Keratinocyte (primary cell): ENCODE measurements around the gene CACNA1C. TPM values are rescaled to one million over a fixed set of nuclear protein-coding genes. Genes with fewer than 3 reads are reported as not detected.
"Not testable (repeated sequence)": the region's sequence is repeated elsewhere in the genome, so short reads cannot be mapped to it uniquely, and the experiment has no call there.

Experiments used
- DNase-seq: peaks from one replicate; pipeline ENCODE4 v3.0.0-alpha.2; 2011; ENCODE audit warnings: low read depth, missing footprints, low spot score
- FAIRE-seq: peaks from 2 replicates; lab custom pipeline; 2011; peaks lifted over from hg19 to GRCh38; lab: Jason Lieb, UNC
- H2AFZ ChIP-seq: 2 replicates; pipeline ENCODE4 v1.6.0; 2012; ENCODE audit warnings: low read length, control low read depth, inconsistent platforms; ENCODE audit not compliant: control insufficient read depth
- H3K27ac ChIP-seq: 2 replicates; pipeline ENCODE4 v1.5.1; 2011; ENCODE audit warnings: low read length; ENCODE audit not compliant: control insufficient read depth, insufficient read depth
- H3K27me3 ChIP-seq: 3 replicates; pipeline ENCODE4 v1.6.0; 2011; ENCODE audit warnings: low read length; ENCODE audit not compliant: control insufficient read depth, insufficient read depth; ENCODE audit errors: extremely low read depth
- H3K36me3 ChIP-seq, 2 experiments: 2 replicates in 1 of 2; 3 replicates in 1 of 2; pipeline ENCODE4 v1.5.1; 2011; ENCODE audit warnings: low read length in 2 of 2, mild to moderate bottlenecking in 1 of 2; ENCODE audit not compliant: control insufficient read depth in 2 of 2, insufficient read depth in 2 of 2; ENCODE audit errors: extremely low read depth in 1 of 2
- H3K4me1 ChIP-seq: 3 replicates; pipeline ENCODE4 v1.5.1; 2011; ENCODE audit warnings: low read length; ENCODE audit not compliant: control insufficient read depth, insufficient read depth; ENCODE audit errors: extremely low read depth
- H3K4me2 ChIP-seq: 3 replicates; pipeline ENCODE4 v1.6.0; 2011; ENCODE audit warnings: low read depth, low read length; ENCODE audit not compliant: control insufficient read depth, insufficient read depth; ENCODE audit errors: extremely low read depth
- H3K4me3 ChIP-seq, 3 experiments: fragments of 200-600 bp in 1 of 3; sonication (generic) in 1 of 3; 2 replicates in 2 of 3; 3 replicates in 1 of 3; pipeline ENCODE4 v1.5.1; 2011 to 2016; ENCODE audit warnings: low read length in 3 of 3, mild to moderate bottlenecking in 3 of 3, control low read depth in 2 of 3, inconsistent platforms in 1 of 3, low read depth in 1 of 3, mixed read lengths in 1 of 3, mixed run types in 1 of 3, moderate library complexity in 1 of 3; ENCODE audit not compliant: control insufficient read depth in 2 of 3, insufficient read depth in 2 of 3; ENCODE audit errors: extremely low read depth in 1 of 3
- H3K79me2 ChIP-seq: 2 replicates; pipeline ENCODE4 v1.6.0; 2012; ENCODE audit warnings: low read length; ENCODE audit not compliant: control insufficient read depth, insufficient read depth
- H3K9ac ChIP-seq: 3 replicates; pipeline ENCODE4 v1.6.0; 2011; ENCODE audit warnings: low read length; ENCODE audit not compliant: control insufficient read depth, insufficient read depth; ENCODE audit errors: extremely low read depth
- H3K9me1 ChIP-seq: 3 replicates; pipeline ENCODE4 v1.6.0; 2011; ENCODE audit warnings: low read length; ENCODE audit not compliant: control insufficient read depth, insufficient read depth; ENCODE audit errors: extremely low read depth
- H3K9me3 ChIP-seq: 2 replicates; pipeline ENCODE4 v1.5.1; 2012; ENCODE audit warnings: low read depth, low read length; ENCODE audit not compliant: control insufficient read depth
- H4K20me1 ChIP-seq: 3 replicates; pipeline ENCODE4 v1.6.0; 2011; ENCODE audit warnings: low read length; ENCODE audit not compliant: control insufficient read depth, insufficient read depth; ENCODE audit errors: extremely low read depth
- EZH2 ChIP-seq: IDR thresholded peaks from one replicate; pipeline ENCODE4 v1.6.1; 2012; ENCODE audit warnings: inconsistent platforms, mild to moderate bottlenecking, low read length, moderate library complexity
- dilution Hi-C: fragments of 300-500 bp; cut with MboI; formaldehyde crosslinking; loops from one replicate; pipeline ENCODE4 v1.7.0; 2020; ENCODE audit warnings: low sequenced_read_pairs; ENCODE audit not compliant: extremely low pct_ligation_motif_present
- polyA plus RNA-seq, 5 experiments: library from polyadenylated mRNA; depleted of rRNA in 3 of 5; stranded (reverse) in 3 of 5; stranded (forward) in 1 of 5; unstranded in 1 of 5; fragments of >200 nt; gene quantifications; 1 replicate in 1 of 5; 2 replicates in 3 of 5; 3 replicates in 1 of 5; pipeline versions ENCODE4 v1.2.1 to v1.2.3, GENCODE V29; 2011 to 2012; ENCODE audit warnings: missing spikeins in 2 of 5, low read depth in 1 of 5, low replicate concordance in 1 of 5
- TF ChIP-seq, protein P1 (sequence below), 3 experiments: IDR thresholded peaks in 1 of 3; conservative IDR thresholded peaks in 1 of 3; optimal IDR thresholded peaks in 1 of 3; 2 replicates in 2 of 3; 3 replicates in 1 of 3; pipeline versions ENCODE3 to v1.5.1; 2011; ENCODE audit warnings: low read length in 3 of 3, mild to moderate bottlenecking in 3 of 3, moderate library complexity in 2 of 3, control low read depth in 1 of 3, inconsistent platforms in 1 of 3; ENCODE audit not compliant: insufficient read depth in 2 of 3; ENCODE audit errors: extremely low read depth in 1 of 3

Gene CACNA1C
- polyA plus RNA-seq, 1 donor (not counting 4 experiments of a cell fraction or from before 2014, with no cell fraction given) = not detected

DNA sequence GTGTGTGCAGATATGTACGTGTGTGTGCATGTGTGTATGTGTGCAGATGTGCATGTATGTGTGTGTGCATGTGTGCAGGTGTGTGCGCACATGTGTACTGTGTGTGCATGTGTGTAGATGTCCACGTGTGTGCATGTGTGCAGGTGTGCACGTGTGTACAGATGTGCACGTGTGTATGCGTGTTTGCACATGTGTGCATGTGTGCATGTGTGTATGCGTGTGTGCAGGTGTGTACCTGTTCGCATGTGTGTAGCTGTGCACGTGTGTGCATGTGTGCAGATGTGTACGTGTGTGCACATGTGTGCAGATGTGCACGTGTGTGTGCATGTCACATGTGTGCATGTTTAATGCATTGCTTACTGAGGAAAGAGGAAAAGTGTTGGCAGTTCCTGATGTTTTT lies 686.3 kb downstream of the CACNA1C start:
- no peak overlapping the region for H3K9ac ChIP-seq
- no peak for TF ChIP-seq EZH2
- TF ChIP-seq, protein P1, sequence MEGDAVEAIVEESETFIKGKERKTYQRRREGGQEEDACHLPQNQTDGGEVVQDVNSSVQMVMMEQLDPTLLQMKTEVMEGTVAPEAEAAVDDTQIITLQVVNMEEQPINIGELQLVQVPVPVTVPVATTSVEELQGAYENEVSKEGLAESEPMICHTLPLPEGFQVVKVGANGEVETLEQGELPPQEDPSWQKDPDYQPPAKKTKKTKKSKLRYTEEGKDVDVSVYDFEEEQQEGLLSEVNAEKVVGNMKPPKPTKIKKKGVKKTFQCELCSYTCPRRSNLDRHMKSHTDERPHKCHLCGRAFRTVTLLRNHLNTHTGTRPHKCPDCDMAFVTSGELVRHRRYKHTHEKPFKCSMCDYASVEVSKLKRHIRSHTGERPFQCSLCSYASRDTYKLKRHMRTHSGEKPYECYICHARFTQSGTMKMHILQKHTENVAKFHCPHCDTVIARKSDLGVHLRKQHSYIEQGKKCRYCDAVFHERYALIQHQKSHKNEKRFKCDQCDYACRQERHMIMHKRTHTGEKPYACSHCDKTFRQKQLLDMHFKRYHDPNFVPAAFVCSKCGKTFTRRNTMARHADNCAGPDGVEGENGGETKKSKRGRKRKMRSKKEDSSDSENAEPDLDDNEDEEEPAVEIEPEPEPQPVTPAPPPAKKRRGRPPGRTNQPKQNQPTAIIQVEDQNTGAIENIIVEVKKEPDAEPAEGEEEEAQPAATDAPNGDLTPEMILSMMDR (optimal IDR thresholded peaks at IDR 0.05 in 1 of 3, IDR thresholded peaks at IDR 0.05 in 1 of 3, conservative IDR thresholded peaks at IDR 0.05 in 1 of 3; ENCODE audit: extremely low read depth in 1 of 3, insufficient read depth in 2 of 3, low read length in 3 of 3) = no peak
- DNase-seq (no peak), FAIRE-seq (no peak)
- H3K4me3 ChIP-seq = no peak overlapping the region
- H3K9me3 ChIP-seq = no peaks in the 10 kb centered on the region
- H3K9me1 ChIP-seq = no peaks in the 10 kb centered on the region
- H3K4me1 ChIP-seq = no peaks in the 10 kb centered on the region
- H4K20me1 ChIP-seq = no peaks in the 10 kb centered on the region
- dilution Hi-C loops = no loop called here
- H3K79me2 ChIP-seq = no peaks in the 10 kb centered on the region
- no peaks in the 10 kb centered on the region for H3K36me3 ChIP-seq
- peaks cover 12% of the 10 kb centered on the region for H3K27me3 ChIP-seq
- H3K27ac ChIP-seq = no peak overlapping the region
- H3K4me2 ChIP-seq = no peak overlapping the region
- H2AFZ ChIP-seq = no peak overlapping the region

- H3K27me3 ChIP-seq = peaks cover 12% of the 10 kb centered on the region
- H3K36me3 ChIP-seq = no peaks in the 10 kb centered on the region
- H2AFZ ChIP-seq = no peak overlapping the region
- no peak overlapping the region for H3K4me2 ChIP-seq
- H3K27ac ChIP-seq = no peak overlapping the region
- H4K20me1 ChIP-seq = no peaks in the 10 kb centered on the region
- no peaks in the 10 kb centered on the region for H3K9me1 ChIP-seq
- H3K4me3 ChIP-seq = no peak overlapping the region
- no peaks in the 10 kb centered on the region for H3K4me1 ChIP-seq
- H3K79me2 ChIP-seq = no peaks in the 10 kb centered on the region
- TF ChIP-seq, protein P1 (optimal IDR thresholded peaks at IDR 0.05 in 1 of 3, IDR thresholded peaks at IDR 0.05 in 1 of 3, conservative IDR thresholded peaks at IDR 0.05 in 1 of 3; ENCODE audit: extremely low read depth in 1 of 3, insufficient read depth in 2 of 3, low read length in 3 of 3) = peak; percentile 26 to 49 (median 37)
- TF ChIP-seq EZH2 = no peak
- no peak overlapping the region for H3K9ac ChIP-seq
- DNase-seq = no peak
- FAIRE-seq = no peak
- no peaks in the 10 kb centered on the region for H3K9me3 ChIP-seq
- dilution Hi-C loops = no loop called here
These were observed 687.2 kb downstream of the CACNA1C start for GRCh38 chr12:2739832-2740641.

DNA sequence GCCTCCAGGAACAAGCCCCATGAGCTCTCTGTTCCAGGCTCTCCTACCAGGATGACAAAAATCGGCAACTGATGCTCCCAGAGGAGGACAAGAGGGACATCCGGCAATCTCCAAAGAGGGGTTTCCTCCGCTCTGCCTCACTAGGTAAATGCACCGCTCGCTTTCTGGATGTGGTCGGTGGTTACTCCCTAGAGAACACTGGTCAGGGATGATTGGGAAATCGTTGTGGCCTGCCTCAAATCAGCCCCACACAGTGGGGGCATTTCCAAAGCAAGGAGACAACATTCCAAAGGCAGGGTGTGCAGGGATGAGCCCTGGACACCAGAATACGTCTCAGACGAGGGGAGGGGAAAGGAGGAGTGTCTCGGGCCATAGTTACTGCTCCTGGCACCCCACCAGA lies 689.2 kb downstream of the CACNA1C start:
- H3K9ac ChIP-seq, H3K4me2 ChIP-seq, H3K27ac ChIP-seq, DNase-seq, H3K4me3 ChIP-seq, H3K27me3 ChIP-seq, H3K4me1 ChIP-seq, H3K9me3 ChIP-seq, H3K36me3 ChIP-seq, dilution Hi-C loops, H2AFZ ChIP-seq, H4K20me1 ChIP-seq, H3K9me1 ChIP-seq, FAIRE-seq, H3K79me2 ChIP-seq: not testable (repeated sequence)
